Measurements from ENCODE around the gene MRGPRG.

MRGPRG gene

GRCh38 chr11:3225826-3226750 is 7.5 kb upstream of the MRGPRG start:
- no peak for DNase-seq (ENCODE audit: low spot score)
- no peak for FAIRE-seq

- no peak for FAIRE-seq
- DNase-seq (ENCODE audit: low spot score) = no peak
Measured at GRCh38 chr11:3225159-3225758, 6.6 kb upstream of the MRGPRG start.

GRCh38 chr11:3224401-3225057 is 5.9 kb upstream of the MRGPRG start:
- DNase-seq (ENCODE audit: low spot score) = no peak
- no peak for FAIRE-seq

- DNase-seq (ENCODE audit: low spot score) = no peak
- no peak for FAIRE-seq
Measured at GRCh38 chr11:3223932-3224381, 5.3 kb upstream of the MRGPRG start.

GRCh38 chr11:3222941-3223915 is 4.6 kb upstream of the MRGPRG start:
- no peak for FAIRE-seq
- DNase-seq (ENCODE audit: low spot score) = no peak

GRCh38 chr11:3222003-3222855 is 3.6 kb upstream of the MRGPRG start:
- no peak for FAIRE-seq
- DNase-seq (ENCODE audit: low spot score) = no peak

- FAIRE-seq = no peak
Measured at GRCh38 chr11:3221408-3222002, 2.9 kb upstream of the MRGPRG start.

GRCh38 chr11:3220521-3221407 is 2.2 kb upstream of the MRGPRG start:
- DNase-seq (ENCODE audit: low spot score) (no peak), FAIRE-seq (no peak)

More at GRCh38 chr11:3221408-3222002, 2.9 kb upstream of the MRGPRG start:
- DNase-seq (ENCODE audit: low spot score) = no peak

GRCh38 chr11:3220101-3220500 is 1.5 kb upstream of the MRGPRG start:
- DNase-seq (ENCODE audit: low spot score) (no peak), FAIRE-seq (no peak)

- FAIRE-seq (no peak), DNase-seq (ENCODE audit: low spot score) (no peak)
Measured at GRCh38 chr11:3219281-3219892, 774 bp upstream of the MRGPRG start.

- FAIRE-seq = no peak
- no peak for DNase-seq (ENCODE audit: low spot score)
Measured at GRCh38 chr11:3217818-3218482, 663 bp downstream of the MRGPRG start.

GRCh38 chr11:3216027-3216525 is 2.5 kb downstream of the MRGPRG start:
- FAIRE-seq = no peak
- DNase-seq (ENCODE audit: low spot score) = no peak

- DNase-seq (ENCODE audit: low spot score) (no peak), FAIRE-seq (no peak)
Measured at GRCh38 chr11:3215346-3216026, 3.1 kb downstream of the MRGPRG start.

GRCh38 chr11:3214420-3214699 is 4.3 kb downstream of the MRGPRG start:
- DNase-seq (ENCODE audit: low spot score) = no peak
- no peak for FAIRE-seq

GRCh38 chr11:3213659-3214419 is 4.8 kb downstream of the MRGPRG start:
- no peak for FAIRE-seq

GRCh38 chr11:3208272-3208671 is 10.3 kb downstream of the MRGPRG start:
- DNase-seq (ENCODE audit: low spot score) (no peak), FAIRE-seq (no peak)

More at GRCh38 chr11:3213659-3214419, 4.8 kb downstream of the MRGPRG start:
- no peak for DNase-seq (ENCODE audit: low spot score)

Data from RCC 7860 (cell line).